GM12878 (cell line): ENCODE measurements around the gene POLD4. TPM values are rescaled to one million over a fixed set of nuclear protein-coding genes. Genes with fewer than 3 reads are reported as not detected.

Experiments
- BHLHE40 ChIP-seq, 2 experiments: fragments of 450-650 bp in 1 of 2; IDR thresholded peaks; 2 replicates each; pipeline ENCODE4 v1.6.1; 2011 to 2017; ENCODE audit warnings: low read depth in 2 of 2, borderline replicate concordance in 1 of 2, improper control_type of control experiment in 1 of 2, low read length in 1 of 2, mild to moderate bottlenecking in 1 of 2
- CBFB ChIP-seq: IDR thresholded peaks from 2 replicates; pipeline ENCODE4 v1.6.1; 2016; ENCODE audit warnings: antibody characterized with exemption, low read depth
- CREM ChIP-seq: IDR thresholded peaks from 2 replicates; pipeline ENCODE4 v1.6.1; 2014; ENCODE audit warnings: antibody characterized with exemption, low read depth
- CTCF ChIP-seq, 3 experiments: IDR thresholded peaks in 2 of 3; conservative IDR thresholded peaks in 1 of 3; 2 replicates each; pipeline ENCODE4 v1.5.1; 2011; ENCODE audit warnings: low read depth in 3 of 3, low read length in 3 of 3, mild to moderate bottlenecking in 3 of 3, control low read depth in 2 of 3, moderate library complexity in 2 of 3, inconsistent platforms in 1 of 3, mixed read lengths in 1 of 3; ENCODE audit not compliant: control insufficient read depth in 2 of 3, insufficient read depth in 1 of 3; ENCODE audit errors: extremely low read depth in 1 of 3
- ELK1 ChIP-seq: IDR thresholded peaks from 2 replicates; pipeline ENCODE4 v1.6.1; 2012; ENCODE audit warnings: low read depth, low read length, improper control_type of control experiment
- GATAD2B ChIP-seq: fragments of 450-650 bp; conservative IDR thresholded peaks from 2 replicates; pipeline ENCODE4 v1.6.1; 2017; ENCODE audit warnings: low read depth, mild to moderate bottlenecking, moderate library complexity
- HSF1 ChIP-seq: fragments of 150-350 bp; IDR thresholded peaks from 2 replicates; pipeline ENCODE4 v1.6.1; 2014; ENCODE audit warnings: mild to moderate bottlenecking, low read depth, low read length
- IKZF1 ChIP-seq: fragments of 450-650 bp; conservative IDR thresholded peaks from 2 replicates; pipeline ENCODE4 v1.6.1; 2017; ENCODE audit warnings: antibody characterized with exemption, mild to moderate bottlenecking
- IRF4 ChIP-seq: IDR thresholded peaks from 2 replicates; pipeline ENCODE4 v1.6.1; 2011; ENCODE audit warnings: low read depth, low read length
- KAT2A ChIP-seq: conservative IDR thresholded peaks from 2 replicates; pipeline ENCODE4 v1.6.1; 2011; ENCODE audit warnings: low read depth, low read length; ENCODE audit not compliant: control insufficient read depth
- KDM1A ChIP-seq: fragments of 200-600 bp; sonication (generic); IDR thresholded peaks from 2 replicates; pipeline ENCODE4 v1.6.1; 2016; ENCODE audit warnings: borderline replicate concordance
- NBN ChIP-seq: fragments of 450-650 bp; IDR thresholded peaks from 2 replicates; pipeline ENCODE4 v1.6.1; 2016
- NRF1 ChIP-seq: conservative IDR thresholded peaks from 2 replicates; pipeline ENCODE4 v1.6.1; 2011; ENCODE audit warnings: mild to moderate bottlenecking, low read depth, low read length, improper control_type of control experiment
- PBX3 ChIP-seq: IDR thresholded peaks from 2 replicates; pipeline ENCODE4 v1.6.1; 2011; ENCODE audit warnings: mild to moderate bottlenecking, low read depth, low read length, moderate library complexity; ENCODE audit not compliant: insufficient replicate concordance
- RAD21 ChIP-seq: IDR thresholded peaks from 2 replicates; pipeline ENCODE4 v1.6.1; 2011; ENCODE audit warnings: mild to moderate bottlenecking, low read depth, low read length, moderate library complexity; ENCODE audit not compliant: insufficient read depth
- RUNX3 ChIP-seq: IDR thresholded peaks from 2 replicates; pipeline ENCODE4 v1.6.1; 2012; ENCODE audit warnings: low read length, inconsistent platforms
- SKIL ChIP-seq: fragments of 450-650 bp; IDR thresholded peaks from 2 replicates; pipeline ENCODE4 v1.6.1; 2017; ENCODE audit warnings: mild to moderate bottlenecking, low read depth, inconsistent platforms; ENCODE audit not compliant: poor library complexity, severe bottlenecking
- SMC3 ChIP-seq: IDR thresholded peaks from 2 replicates; pipeline ENCODE4 v1.6.1; 2011; ENCODE audit warnings: low read length, improper control_type of control experiment, borderline replicate concordance
- STAT1 ChIP-seq: fragments of 450-650 bp; conservative IDR thresholded peaks from 2 replicates; pipeline ENCODE4 v1.6.1; 2014; ENCODE audit warnings: antibody characterized with exemption, mild to moderate bottlenecking
- TCF7 ChIP-seq: IDR thresholded peaks from 2 replicates; pipeline ENCODE4 v1.6.1; 2014; ENCODE audit warnings: antibody characterized with exemption, borderline replicate concordance
- polyA plus RNA-seq, 11 experiments: library from polyadenylated mRNA; depleted of rRNA in 4 of 11; unstranded in 6 of 11; stranded (reverse) in 5 of 11; fragments of >200 nt; fragmentation: Nextera tagmentation in 4 of 11; fragmentation: Illumina TruSeq in 1 of 11; extraction: Ambion mirVana in 4 of 11; extraction: Trizol in 1 of 11; gene quantifications; 1 replicate in 1 of 11; 2 replicates in 10 of 11; pipeline versions ENCODE4 v1.2.1 to v1.2.3, GENCODE V29; 2011 to 2016; ENCODE audit warnings: inconsistent platforms in 2 of 11, missing spikeins in 2 of 11, low read depth in 1 of 11
- total RNA-seq, 4 experiments: library from RNA; depleted of rRNA in 3 of 4; stranded (reverse); fragments of >200 nt in 3 of 4; fragmentation: Illumina TruSeq in 1 of 4; extraction: Trizol in 1 of 4; gene quantifications; 2 replicates each; pipeline versions ENCODE4 v1.2.1 to v1.2.3, GENCODE V29; 2013 to 2021

The POLD4 gene
- total and polyA plus RNA-seq, 10 of the 15 experiments (the other 5 are each of a cell fraction or from before 2014, with no cell fraction given): 8.1 to 176 (median 88.1) TPM

- TF ChIP-seq SKIL (no peak), CTCF (IDR thresholded peaks at IDR 0.05 in 2 of 3, conservative IDR thresholded peaks at IDR 0.05 in 1 of 3; ENCODE audit: control insufficient read depth in 2 of 3, extremely low read depth in 1 of 3, insufficient read depth in 1 of 3, low read depth in 3 of 3, low read length in 3 of 3) (peak; percentile 52 to 65 (median 56)), CREM (peak; percentile 53; the same call in 1 of the 2 replicates), ELK1 (no peak), KDM1A (no peak), RAD21 (peak; percentile 36; the same call in 1 of the 2 replicates), STAT1 (no peak), SMC3 (peak; percentile 39; the same call in 1 of the 2 replicates), HSF1 (no peak), NBN (no peak), IRF4 (no peak), IKZF1 (peak; percentile 31; the same call in 1 of the 2 replicates), TCF7 (no peak), BHLHE40 (IDR thresholded peaks at IDR 0.05; ENCODE audit: borderline replicate concordance in 1 of 2, low read depth in 2 of 2, low read length in 1 of 2) (peak in 1 of 2 experiments; percentile 53; a peak in 1 of 4 replicates), KAT2A (no peak), CBFB (0 out of 2 replicates have a peak, but pooled peaks have one; percentile 32), NRF1 (no peak), RUNX3 (peak; percentile 85), PBX3 (no peak), GATAD2B (peak; percentile 37; the same call in 1 of the 2 replicates)
These were observed 20.6 kb upstream of the POLD4 start (continued) for GRCh38 chr11:67373648-67374570.
